IPS DF 6.9 (cell line): ENCODE data around the gene RWDD1.

Experiments used
- DNase-seq: peaks from one replicate; pipeline ENCODE4 v3.0.0-alpha.2; 2013; ENCODE audit warnings: low read depth, low spot score
- H3K27ac ChIP-seq: one replicate; pipeline ENCODE4 v1.5.1; 2013; ENCODE audit warnings: low read length, control low read depth
- H3K27me3 ChIP-seq: 2 replicates; pipeline ENCODE4 v1.6.1; 2013; ENCODE audit warnings: mild to moderate bottlenecking, low read length; ENCODE audit not compliant: control insufficient read depth, insufficient read depth
- H3K36me3 ChIP-seq: 2 replicates; pipeline ENCODE4 v1.6.1; 2013; ENCODE audit warnings: low read length; ENCODE audit not compliant: control insufficient read depth, insufficient read depth
- H3K4me1 ChIP-seq: 2 replicates; pipeline ENCODE4 v1.6.1; 2013; ENCODE audit warnings: low read length; ENCODE audit not compliant: control insufficient read depth, insufficient read depth
- H3K4me3 ChIP-seq: 2 replicates; pipeline ENCODE4 v1.5.1; 2013; ENCODE audit warnings: mild to moderate bottlenecking, low read length
- H3K9me3 ChIP-seq: 2 replicates; pipeline ENCODE4 v1.6.1; 2013; ENCODE audit warnings: low read length, inconsistent platforms; ENCODE audit not compliant: control insufficient read depth, insufficient read depth
- WGBS: extraction: QIAGEN DNeasy Blood & Tissue Kit; methylation state at CpG from one replicate; pipeline ENCODE4 v1.1.7; 2013; ENCODE audit warnings: mixed read lengths, missing lambda C conversion rate; ENCODE audit not compliant: insufficient read length, insufficient coverage; 5-methylcytosine and 5-hydroxymethylcytosine counted together

The RWDD1 gene

DNA sequence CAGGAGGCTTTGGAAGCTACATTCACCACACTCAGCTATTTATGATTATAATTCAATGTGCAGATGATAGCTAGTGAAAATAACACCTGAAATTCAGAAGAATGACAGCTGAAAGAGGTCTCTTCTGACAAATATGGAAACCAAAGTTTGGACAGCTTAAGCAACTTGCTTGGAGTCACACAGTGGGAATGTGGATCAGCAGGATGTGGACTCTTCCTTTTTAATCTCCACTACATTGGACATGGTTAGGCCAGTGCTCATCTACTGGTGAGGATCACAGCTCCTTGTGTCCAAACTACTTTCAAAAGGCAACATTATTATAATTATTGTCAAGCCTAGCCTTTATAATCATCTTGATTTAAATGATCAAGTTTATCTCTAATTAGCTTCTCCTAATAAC is 36.2 kb upstream of the RWDD1 start:
- no peak overlapping the region for H3K27ac ChIP-seq
- H3K36me3 ChIP-seq = no peaks in the 10 kb centered on the region
- H3K4me1 ChIP-seq = no peaks in the 10 kb centered on the region; the same call in 1 of the 2 replicates
- no peaks in the 10 kb centered on the region for H3K9me3 ChIP-seq
- DNase-seq = no peak
- no peak overlapping the region for H3K4me3 ChIP-seq
- no peaks in the 10 kb centered on the region for H3K27me3 ChIP-seq

DNA sequence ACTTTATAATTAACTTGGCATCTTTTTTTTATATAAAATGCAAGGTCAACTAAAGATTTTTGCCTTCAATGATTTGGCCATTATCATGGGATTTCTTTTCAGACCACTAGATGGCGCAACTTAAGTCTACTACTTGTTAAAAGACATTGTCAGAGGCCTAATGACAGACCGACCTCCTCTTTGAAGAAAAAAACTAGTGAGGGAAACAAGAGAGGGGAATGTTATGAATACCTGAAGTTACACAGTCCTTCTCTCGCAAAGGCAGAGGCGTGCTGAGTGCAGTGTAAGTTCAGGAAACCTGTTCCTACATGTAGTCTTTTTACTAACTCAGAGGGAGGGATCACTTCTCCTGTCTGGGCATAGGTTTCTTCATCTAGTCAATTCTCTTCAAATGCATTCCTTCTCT is 35.1 kb upstream of the RWDD1 start:
- WGBS = no CpG with 5 or more reads among the region's 4 CpGs
- Histone ChIP-seq H3K4me3 (no peak overlapping the region), H3K4me1 (no peaks in the 10 kb centered on the region; the same call in 1 of the 2 replicates), H3K9me3 (no peaks in the 10 kb centered on the region), H3K36me3 (no peaks in the 10 kb centered on the region), H3K27ac (no peak overlapping the region), H3K27me3 (no peaks in the 10 kb centered on the region)
- no peak for DNase-seq

DNA sequence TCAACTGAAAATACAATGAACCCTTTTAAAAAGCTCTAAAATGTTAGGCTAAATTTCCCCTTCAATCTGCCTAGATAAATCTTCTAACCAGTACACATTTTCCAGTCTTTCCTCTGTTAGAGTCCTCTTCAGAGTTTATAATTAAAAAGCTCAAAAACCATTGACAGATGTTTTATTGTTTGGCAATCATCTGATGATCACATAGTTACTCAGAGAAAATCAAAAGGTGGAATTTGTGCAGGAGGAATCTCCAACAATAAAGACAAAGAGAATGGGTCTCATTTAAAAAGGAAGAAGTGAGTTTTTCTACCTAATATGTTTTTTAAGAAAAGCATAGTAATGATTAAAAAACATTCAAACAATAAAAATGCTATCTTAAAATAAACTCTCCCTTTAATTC is 28.9 kb upstream of the RWDD1 start:
- H3K36me3 ChIP-seq = no peaks in the 10 kb centered on the region
- no peak for DNase-seq
- H3K4me3 ChIP-seq = no peak overlapping the region
- H3K27ac ChIP-seq = no peak overlapping the region
- H3K4me1 ChIP-seq = no peaks in the 10 kb centered on the region
- no peaks in the 10 kb centered on the region for H3K27me3 ChIP-seq
- H3K9me3 ChIP-seq = no peaks in the 10 kb centered on the region

DNA sequence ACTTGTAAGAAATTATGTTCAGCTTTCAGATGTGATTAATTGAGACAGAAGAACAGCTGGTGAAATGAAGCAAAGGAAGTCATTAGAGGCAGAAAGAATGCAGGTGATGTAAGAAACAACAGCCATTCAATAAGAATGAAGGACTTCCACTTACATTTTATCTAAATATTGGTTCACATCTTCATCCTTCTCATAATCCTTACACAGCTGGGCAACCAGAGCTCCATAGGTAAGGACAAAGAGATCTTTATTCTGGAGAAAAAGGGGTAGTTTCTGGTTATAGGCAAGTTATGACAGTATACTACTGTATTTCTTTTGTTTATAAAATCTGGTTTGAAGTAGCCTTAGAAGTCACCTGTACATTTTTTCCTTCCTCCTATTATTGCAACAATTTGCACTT is 28.2 kb upstream of the RWDD1 start:
- no peak for DNase-seq
- no peak overlapping the region for H3K4me3 ChIP-seq
- H3K27ac ChIP-seq = no peak overlapping the region
- no peaks in the 10 kb centered on the region for H3K36me3 ChIP-seq
- H3K9me3 ChIP-seq = no peaks in the 10 kb centered on the region
- H3K27me3 ChIP-seq = no peaks in the 10 kb centered on the region
- no peaks in the 10 kb centered on the region for H3K4me1 ChIP-seq

DNA sequence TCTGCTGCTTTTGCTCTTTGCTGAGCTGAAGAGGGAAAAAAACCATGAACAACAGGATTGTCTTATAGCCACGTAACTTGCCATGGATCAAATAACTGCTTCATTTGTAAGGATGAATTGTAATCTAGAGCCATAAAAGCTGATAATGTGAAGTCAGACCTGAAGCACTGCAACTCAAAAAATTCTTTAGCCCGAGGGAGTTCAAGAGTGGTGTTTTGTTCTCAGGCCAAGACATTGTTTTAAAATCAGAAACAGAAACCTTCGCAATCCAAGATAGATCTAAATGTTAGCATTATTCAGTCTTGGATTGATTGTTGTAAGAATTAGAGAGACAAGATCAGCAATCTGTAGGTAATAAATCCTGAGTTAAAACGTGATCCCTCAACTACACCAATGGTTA is 25.7 kb upstream of the RWDD1 start, which contains the start of gene TRAPPC3L:
Gene TRAPPC3L (minus strand): TSS at position 34 of the 400 bp plus-strand sequence. CDS start 170 bp downstream, outside the sequence.
- Histone ChIP-seq H3K27ac (no peak within 1 kb of the TSS), H3K9me3 (no peaks in the 10 kb centered on the region), H3K36me3 (no peaks in the 10 kb centered on the region), H3K4me3 (no peak within 1 kb of the TSS), H3K27me3 (no peaks in the 10 kb centered on the region), H3K4me1 (no peaks in the 10 kb centered on the region)
- DNase-seq = no peak
- WGBS = no CpG with 5 or more reads among the region's 4 CpGs

DNA sequence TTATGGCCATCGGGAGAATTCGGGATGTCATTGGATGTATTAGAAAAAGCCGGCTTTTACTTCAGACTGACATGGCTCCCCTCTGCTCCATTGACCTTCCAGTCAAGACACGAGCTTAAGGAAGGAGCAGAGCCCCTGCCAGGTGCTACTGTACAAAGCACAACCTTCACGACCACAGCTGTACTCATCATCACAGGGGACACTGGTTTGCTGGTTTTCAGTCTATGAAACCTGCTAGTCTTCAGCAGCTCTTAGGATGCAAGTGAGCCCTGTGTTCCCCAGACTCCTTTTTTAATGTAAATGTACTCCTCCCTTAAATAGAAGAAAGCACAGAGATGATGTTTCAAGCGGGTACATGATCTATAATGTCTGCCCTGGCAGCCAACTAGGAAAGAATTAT is 23.9 kb upstream of the RWDD1 start:
- no CpG with 5 or more reads among the region's 6 CpGs for WGBS
- no peaks in the 10 kb centered on the region for H3K27me3 ChIP-seq
- no peak for DNase-seq
- no peaks in the 10 kb centered on the region for H3K9me3 ChIP-seq
- H3K27ac ChIP-seq = no peak overlapping the region
- H3K4me3 ChIP-seq = no peak overlapping the region
- H3K36me3 ChIP-seq = no peaks in the 10 kb centered on the region
- H3K4me1 ChIP-seq = no peaks in the 10 kb centered on the region

DNA sequence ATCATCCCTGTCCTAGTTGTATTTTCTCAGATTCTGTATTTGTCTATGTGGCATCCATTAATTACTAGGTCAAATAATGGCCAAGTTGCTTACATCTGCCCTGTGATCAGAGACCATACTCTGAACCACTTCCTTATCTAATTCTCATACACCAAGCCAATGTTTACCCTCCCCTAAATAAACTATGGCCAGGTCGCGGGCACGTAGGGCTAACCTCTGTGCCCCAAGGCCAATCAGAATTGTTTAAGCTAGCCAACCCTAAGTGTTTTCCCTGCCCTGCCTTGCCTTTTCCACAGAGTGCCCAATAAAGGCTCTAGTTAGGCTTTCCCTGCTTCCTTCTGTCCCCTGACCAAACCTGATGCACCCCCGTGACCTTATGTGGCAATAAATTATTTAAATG is 20.5 kb upstream of the RWDD1 start:
- no peaks in the 10 kb centered on the region for H3K9me3 ChIP-seq
- H3K36me3 ChIP-seq = no peaks in the 10 kb centered on the region
- DNase-seq = no peak
- no peaks in the 10 kb centered on the region for H3K4me1 ChIP-seq
- H3K27me3 ChIP-seq = no peaks in the 10 kb centered on the region
- H3K27ac ChIP-seq = no peak overlapping the region
- no CpG with 5 or more reads among the region's 4 CpGs for WGBS
- no peak overlapping the region for H3K4me3 ChIP-seq

DNA sequence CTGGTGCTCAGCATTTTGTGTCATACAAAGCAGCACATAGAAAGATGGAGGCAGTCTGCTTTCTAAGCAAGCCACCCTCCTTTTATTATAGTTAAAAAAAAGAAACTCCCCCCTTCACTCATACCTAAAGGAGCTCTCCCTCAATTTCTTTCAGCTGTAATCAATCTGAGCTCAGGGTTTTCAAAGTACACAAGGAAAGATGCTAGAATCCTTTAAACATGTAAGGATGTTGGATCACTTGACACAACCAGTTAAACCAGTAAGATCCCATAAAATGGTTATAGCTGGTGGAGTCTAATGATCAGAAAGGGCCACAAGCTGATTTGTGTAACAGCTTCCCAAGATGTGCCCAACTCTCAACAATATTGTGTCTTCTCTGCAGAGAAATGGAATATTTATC is 17.9 kb upstream of the RWDD1 start, which contains the start of gene CALHM4:
Gene CALHM4 (plus strand): TSS at position 301 of the 400 bp plus-strand sequence. CDS start 43 bp downstream, at position 344.
- Histone ChIP-seq H3K4me3 (no peak within 1 kb of the TSS), H3K4me1 (no peaks in the 10 kb centered on the region), H3K36me3 (no peaks in the 10 kb centered on the region), H3K27ac (no peak within 1 kb of the TSS), H3K27me3 (no peaks in the 10 kb centered on the region), H3K9me3 (no peaks in the 10 kb centered on the region)
- DNase-seq = no peak

DNA sequence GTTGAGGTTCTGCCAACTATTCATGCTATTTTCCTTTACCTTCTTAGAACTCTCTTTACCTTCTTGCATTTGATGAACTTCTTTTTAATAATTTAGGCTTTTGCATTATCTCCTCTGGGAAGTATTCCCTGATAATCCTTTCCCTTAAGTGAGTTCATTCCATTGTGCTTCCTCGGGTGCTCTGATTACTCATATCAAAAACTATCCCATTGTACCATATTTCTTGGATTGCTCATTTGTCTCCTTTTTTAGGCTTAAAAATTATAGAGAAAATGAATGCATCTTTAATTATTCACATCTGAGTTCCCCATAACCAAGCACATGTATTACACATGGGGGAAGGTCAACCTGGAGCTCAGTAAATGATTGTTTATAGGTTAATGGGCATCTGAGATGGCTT is 15.2 kb upstream of the RWDD1 start:
- no peaks in the 10 kb centered on the region for H3K4me1 ChIP-seq
- no peaks in the 10 kb centered on the region for H3K36me3 ChIP-seq
- no peak overlapping the region for H3K27ac ChIP-seq
- no CpG with 5 or more reads among the region's 1 CpG for WGBS
- no peak for DNase-seq
- no peaks in the 10 kb centered on the region for H3K27me3 ChIP-seq
- H3K4me3 ChIP-seq = no peak overlapping the region
- H3K9me3 ChIP-seq = no peaks in the 10 kb centered on the region

DNA sequence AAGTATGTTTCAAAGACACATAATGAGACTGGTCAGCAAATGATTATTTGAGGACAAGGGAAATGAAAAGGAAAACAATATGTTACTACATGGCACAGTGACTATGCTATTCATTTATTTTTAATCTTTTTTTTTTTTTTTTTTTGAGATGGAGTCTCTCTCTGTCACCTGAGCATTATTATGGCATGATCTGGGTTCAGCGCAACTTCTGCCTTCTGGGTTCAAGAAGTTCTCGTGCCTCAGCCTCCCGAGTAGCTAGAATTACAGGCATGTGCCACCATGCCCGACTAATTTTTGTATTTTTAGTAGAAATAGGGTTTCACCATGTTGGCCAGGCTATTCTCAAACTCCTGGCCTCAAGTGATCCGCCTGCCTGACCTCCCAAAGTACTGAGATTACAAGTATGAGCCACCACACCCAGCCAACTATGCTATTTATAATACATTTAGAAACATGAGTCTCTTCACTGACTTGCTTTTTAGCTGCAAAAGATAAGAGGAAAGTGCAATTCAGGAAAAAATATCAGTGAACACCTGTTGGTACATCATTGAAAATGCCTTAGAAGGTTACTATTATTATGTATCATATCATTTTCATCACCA is 14.4 kb upstream of the RWDD1 start:
- no peaks in the 10 kb centered on the region for H3K9me3 ChIP-seq
- H3K4me1 ChIP-seq = no peaks in the 10 kb centered on the region
- H3K36me3 ChIP-seq = no peaks in the 10 kb centered on the region
- no peak overlapping the region for H3K4me3 ChIP-seq
- no CpG with 5 or more reads among the region's 5 CpGs for WGBS
- no peak overlapping the region for H3K27ac ChIP-seq
- DNase-seq = no peak
- H3K27me3 ChIP-seq = no peaks in the 10 kb centered on the region

DNA sequence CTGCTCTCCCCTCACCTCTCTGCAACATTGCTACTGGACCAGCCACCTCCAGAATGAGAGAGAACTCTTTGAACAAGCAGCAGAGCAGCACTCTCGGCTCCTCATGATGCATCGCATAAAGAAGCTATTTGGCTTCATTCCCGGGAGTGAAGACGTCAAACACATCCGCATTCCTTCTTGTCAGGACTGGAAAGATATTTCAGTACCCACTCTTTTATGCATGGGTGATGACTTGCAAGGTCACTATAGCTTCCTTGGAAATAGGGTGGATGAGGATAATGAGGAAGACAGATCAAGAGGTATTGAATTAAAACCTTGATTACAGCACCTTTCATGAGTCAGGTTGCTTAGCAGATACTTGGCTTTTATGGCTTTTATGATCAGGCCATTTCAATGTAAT is 13.4 kb upstream of the RWDD1 start:
- Histone ChIP-seq H3K27ac (no peak overlapping the region), H3K4me1 (no peaks in the 10 kb centered on the region), H3K9me3 (no peaks in the 10 kb centered on the region), H3K36me3 (no peaks in the 10 kb centered on the region), H3K27me3 (no peaks in the 10 kb centered on the region), H3K4me3 (no peak overlapping the region)
- DNase-seq = no peak
- WGBS = no CpG with 5 or more reads among the region's 5 CpGs
